Measurements from ENCODE around the gene IL10RB.

- TF ChIP-seq CTCF (IDR thresholded peaks at IDR 0.05) (no peak), POLR2A (IDR thresholded peaks at IDR 0.05; ENCODE audit: low read length) (no peak), REST (IDR thresholded peaks at IDR 0.05) (no peak), MAX (IDR thresholded peaks at IDR 0.05) (no peak), RCOR1 (IDR thresholded peaks at IDR 0.05; ENCODE audit: low read depth, low read length) (no peak), RAD21 (conservative IDR thresholded peaks at IDR 0.05 in 1 of 2, IDR thresholded peaks at IDR 0.05 in 1 of 2) (no peak), ELK1 (IDR thresholded peaks at IDR 0.05; ENCODE audit: low read depth, low read length) (no peak), HOXA7 (CRISPR knock-in tag; IDR thresholded peaks at IDR 0.05) (no peak), EP300 (IDR thresholded peaks at IDR 0.05) (no peak)
These were observed 21.4 kb upstream of the IL10RB start for GRCh38 chr21:33244779-33245105.

All from A549 (cell line).